ENCODE measurements around the gene SLC24A5.

The SLC24A5 gene

DNA sequence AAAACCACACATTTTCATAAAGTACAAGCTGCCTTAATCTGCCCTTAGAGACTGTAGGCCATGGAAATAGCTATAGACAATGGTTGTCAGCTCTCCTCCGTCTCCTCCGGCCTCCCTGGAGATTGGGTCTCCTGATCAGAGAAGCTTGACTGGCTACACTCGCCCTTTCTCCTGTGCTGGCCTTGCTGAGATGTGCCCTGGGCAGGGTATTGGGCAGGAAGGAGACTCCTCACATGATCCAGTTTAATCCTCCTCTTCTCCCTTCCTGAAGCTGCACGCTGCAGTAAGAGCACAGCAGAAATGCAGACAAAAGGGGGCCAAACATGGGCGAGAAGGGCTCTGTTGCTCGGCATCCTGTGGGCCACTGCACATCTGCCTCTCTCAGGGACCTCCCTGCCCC is at the start of gene SLC24A5:
TSS of gene SLC24A5 (plus strand) at position 246 of the 400 bp plus-strand sequence. CDS start at position 301, 55 bp downstream.
- no peak for DNase-seq
- in situ Hi-C loops (cut with MboI; ENCODE audit: low pct_unique_long_range_greater_than_20kb, low sequenced_read_pairs), result no loop called here

DNA sequence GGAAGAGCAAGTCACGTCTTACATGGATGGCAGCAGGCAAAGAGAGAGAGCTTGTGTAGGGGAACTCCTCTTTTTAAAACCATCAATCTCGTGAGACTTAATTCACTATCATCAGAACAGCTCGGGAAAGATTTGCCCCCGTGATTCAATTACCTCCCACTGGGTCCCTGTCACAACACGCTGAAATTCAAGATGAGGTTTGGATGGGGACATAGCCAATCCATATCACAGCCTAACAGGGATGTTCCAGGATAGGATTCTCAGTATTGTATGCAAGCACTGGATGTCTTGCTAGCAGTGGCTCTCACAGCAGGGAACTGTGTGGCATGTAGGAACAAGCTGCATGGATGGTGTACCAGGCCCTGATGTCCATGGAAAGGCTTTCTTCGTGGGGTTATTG is 47.8 kb upstream of the SLC24A5 start:
- no peak for DNase-seq
- in situ Hi-C loops (cut with MboI; ENCODE audit: low pct_unique_long_range_greater_than_20kb, low sequenced_read_pairs), result no loop called here

DNA sequence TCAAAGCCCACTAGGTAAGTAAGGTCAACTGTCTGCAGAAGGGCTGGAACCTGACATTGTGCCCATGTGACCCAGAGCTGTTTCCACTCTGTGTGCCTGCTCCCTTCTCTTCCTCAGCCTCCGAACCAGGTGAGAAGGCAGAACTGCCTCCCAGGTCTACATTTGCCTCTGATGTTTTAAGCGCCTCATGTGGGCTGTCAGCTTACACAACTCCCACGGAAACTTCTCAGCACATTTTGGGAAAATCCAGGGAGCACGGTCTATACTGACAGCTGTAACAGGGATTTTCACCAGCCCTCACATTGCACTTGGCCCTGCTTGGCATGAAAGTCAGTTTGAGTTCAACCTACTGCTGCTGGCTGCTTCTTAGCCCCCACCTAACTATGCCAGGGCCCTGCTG is 46.9 kb upstream of the SLC24A5 start:
- DNase-seq, result no peak
- in situ Hi-C loops (cut with MboI; ENCODE audit: low pct_unique_long_range_greater_than_20kb, low sequenced_read_pairs), result no loop called here

DNA sequence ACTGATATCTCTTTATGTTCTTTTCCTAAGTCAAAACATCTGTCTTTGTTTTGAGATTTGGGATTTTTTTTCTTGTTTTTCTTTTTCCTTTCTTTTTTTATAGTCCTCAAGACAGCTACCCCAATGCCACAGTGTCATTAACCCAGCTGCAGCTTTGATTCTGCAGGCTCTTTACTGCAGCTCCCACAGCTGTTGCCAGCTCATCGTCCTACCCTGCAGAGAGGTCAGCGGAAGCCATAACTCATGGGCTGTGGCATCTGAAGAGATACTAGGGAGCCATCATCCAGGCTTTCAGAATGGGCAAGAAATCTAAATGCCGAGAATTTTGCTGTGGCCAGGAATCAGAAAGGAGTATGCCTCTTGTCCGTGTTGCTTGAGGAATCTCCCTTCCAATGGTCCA is 44.3 kb upstream of the SLC24A5 start:
- no peak for DNase-seq
- in situ Hi-C loops (cut with MboI; ENCODE audit: low pct_unique_long_range_greater_than_20kb, low sequenced_read_pairs), result no loop called here

DNA sequence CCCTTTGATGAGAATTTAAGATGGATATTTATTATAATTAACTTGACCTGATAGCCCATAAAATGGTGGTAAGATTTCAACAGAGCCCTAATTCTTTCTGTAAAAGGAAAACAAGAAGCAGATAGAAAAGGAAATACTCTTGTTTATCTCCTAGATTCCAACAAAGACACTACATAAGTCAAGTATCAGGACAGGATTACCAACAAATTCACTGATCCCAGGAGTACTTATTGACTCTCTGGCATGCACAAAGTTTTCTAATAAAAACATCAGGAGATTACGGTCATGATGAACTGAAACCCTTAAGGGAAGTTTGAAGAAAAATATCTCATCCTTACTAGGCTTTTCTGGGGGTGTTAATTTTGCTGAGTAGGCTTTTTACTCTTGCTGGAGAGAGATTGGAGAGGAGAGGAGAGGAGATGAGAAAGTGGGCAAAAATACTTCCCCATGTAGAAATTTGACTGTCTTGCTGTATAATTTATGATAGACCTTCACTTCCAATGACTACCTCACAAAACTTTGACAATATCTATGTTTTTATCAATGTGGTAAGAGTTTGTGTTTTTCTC is 43.1 kb upstream of the SLC24A5 start:
- DNase-seq, result no peak
- in situ Hi-C loops (cut with MboI; ENCODE audit: low pct_unique_long_range_greater_than_20kb, low sequenced_read_pairs), result no loop called here

DNA sequence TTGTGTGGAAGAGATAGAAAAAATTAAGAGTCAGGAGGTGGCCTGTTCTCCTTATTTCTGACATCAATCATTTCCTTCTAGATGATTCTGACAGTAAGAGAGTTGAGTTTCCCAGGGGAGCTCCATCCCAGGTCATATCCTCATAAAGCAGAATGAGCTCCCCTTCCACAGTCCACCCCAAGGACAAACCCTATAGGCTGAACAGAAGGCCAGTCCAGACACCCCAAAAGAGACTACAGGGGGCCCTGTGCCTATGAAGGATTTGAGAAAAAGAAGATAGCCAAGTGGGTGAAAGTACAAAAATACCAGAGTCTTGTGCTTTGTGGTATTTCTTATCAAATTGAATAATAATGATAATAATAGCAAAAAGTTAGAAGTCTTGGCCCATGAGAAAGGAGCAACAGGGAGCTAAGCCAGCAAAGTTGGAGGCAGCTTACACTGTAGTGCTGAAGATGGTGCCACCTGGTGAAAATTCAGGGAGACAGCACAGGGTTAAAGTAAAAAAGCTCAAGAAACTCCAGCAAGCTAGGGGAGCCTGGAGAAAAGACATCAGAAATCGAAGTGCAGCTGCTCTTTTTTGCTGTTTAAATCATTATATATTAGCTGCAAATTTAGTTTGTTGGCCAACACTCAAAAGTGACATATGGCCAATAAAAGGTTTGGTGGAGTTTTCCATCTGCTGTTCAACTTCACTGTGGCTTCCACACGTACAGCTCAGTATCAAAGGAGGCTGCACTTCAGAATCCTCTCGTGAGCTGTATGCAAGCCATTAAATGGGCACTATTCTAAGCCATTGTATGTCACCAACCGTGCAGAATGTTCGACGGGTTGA is 35.8 kb upstream of the SLC24A5 start:
- in situ Hi-C loops (cut with MboI; ENCODE audit: low pct_unique_long_range_greater_than_20kb, low sequenced_read_pairs), result no loop called here
- DNase-seq, result peak; percentile 16

DNA sequence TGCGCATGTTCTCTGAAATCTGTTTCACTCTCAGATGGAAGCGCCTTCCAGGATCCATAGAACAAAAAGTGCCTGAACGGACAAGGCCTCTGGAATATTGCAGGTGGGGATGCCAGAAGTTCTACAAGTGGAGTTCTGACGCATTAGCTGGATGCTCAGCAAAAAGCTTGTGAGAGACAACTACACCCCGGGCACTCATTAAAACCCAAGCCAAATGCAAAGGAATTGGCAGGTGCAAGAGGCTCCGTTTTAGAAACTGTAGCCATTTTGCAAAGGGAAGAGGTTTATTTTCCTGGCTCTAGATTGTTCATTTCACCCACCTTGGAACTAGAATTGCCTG is 35.2 kb upstream of the SLC24A5 start:
- in situ Hi-C loops (cut with MboI; ENCODE audit: low pct_unique_long_range_greater_than_20kb, low sequenced_read_pairs), result no loop called here
- DNase-seq, result no peak

DNA sequence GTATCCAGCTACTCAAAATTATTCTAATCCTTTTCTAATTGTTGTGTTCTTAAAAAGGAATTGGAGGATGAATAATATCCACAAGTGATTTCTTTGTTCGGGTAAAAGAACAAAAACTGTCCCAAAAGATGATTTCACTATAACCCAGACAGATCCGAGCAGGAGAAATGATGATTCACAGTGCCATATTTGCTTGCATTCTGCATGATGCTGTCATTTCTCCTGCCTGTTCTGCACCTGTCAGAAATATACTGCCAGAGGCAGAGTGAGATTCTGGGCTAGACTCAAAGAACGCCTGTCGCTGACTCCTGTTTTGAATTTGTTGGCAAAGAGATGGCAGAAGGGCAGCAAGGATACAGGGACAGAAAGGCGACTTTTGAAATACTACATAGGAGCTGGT is 34.7 kb upstream of the SLC24A5 start:
- no peak for DNase-seq
- in situ Hi-C loops (cut with MboI; ENCODE audit: low pct_unique_long_range_greater_than_20kb, low sequenced_read_pairs), result no loop called here

DNA sequence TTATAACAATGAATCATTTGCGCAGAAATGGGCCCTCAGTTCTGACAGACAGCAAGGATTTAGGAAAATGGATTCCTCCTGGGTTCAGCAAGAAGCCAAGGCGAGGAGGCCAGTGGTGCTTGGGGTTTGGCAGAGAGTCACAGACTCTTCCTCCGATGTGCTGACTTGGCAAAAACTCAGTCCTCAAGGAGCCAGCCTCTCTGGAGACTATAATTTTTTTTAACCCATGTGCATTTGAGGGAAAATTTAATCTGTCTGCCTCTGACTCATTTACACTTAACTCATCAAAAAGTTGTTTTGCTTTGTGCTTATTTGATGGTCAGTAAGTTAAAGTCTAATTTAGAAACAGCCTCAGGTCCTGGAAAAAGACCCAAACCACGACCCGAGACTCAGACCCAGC is 34.2 kb upstream of the SLC24A5 start:
- no peak for DNase-seq
- in situ Hi-C loops (cut with MboI; ENCODE audit: low pct_unique_long_range_greater_than_20kb, low sequenced_read_pairs), result no loop called here

DNA sequence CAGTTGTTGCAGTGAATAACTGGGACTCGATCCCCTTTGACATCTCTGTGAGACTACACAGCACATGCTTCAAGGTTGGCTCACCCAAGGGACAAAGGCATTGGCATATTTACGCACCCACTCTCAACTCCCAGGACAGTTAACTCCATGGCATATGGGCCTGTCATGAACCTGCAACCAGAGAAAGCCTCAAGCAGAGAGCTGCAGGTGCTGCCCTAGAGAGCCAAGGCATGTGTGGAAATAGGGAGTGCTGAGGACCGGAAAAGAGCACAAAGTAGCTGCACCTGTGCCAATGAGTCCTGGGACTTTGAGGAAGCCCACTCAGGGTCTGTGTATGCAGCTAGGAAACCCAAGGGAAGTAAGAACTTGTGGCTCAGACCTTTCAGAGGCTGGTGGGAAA is 32.9 kb upstream of the SLC24A5 start:
- in situ Hi-C loops (cut with MboI; ENCODE audit: low pct_unique_long_range_greater_than_20kb, low sequenced_read_pairs), result no loop called here
- DNase-seq, result no peak

DNA sequence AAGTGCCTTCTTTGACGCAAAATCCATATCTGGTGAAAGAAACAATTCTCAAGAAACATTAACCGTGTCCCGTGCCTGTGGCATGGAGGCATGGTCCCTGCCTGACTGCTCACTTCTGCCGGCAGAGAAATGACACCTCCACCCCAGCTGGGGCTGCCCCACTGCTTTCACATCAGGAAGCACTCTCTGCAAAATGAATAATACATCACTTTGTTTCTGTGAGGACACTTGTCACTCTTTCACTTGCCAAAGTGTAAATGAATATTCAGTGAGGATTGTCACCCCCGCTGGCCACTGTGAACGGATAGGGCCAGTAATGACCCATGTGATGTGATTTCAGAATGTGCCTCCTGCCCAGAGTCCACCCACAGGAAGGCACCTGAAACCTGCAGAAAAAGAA is 31.1 kb upstream of the SLC24A5 start:
- DNase-seq, result no peak
- in situ Hi-C loops (cut with MboI; ENCODE audit: low pct_unique_long_range_greater_than_20kb, low sequenced_read_pairs), result no loop called here

DNA sequence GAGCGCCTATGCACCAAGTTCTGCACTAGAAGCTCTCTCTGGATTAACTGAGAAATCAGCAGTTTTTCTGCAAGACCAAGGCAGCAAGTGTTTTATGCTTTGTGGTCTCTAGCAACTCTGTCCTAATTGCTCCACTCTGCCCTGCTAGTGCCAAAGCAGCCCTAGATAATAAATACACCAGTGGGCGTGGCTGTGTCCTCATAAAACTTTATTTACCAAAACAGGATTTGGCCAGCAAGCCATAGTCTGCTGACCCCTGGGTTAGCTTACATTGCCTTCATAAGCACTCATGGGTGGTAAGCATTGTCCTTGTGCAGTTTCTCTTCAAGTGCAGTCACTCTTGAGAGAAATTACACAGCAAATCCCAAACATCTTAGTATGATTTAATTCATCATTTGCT is 30.7 kb upstream of the SLC24A5 start:
- DNase-seq, result no peak
- in situ Hi-C loops (cut with MboI; ENCODE audit: low pct_unique_long_range_greater_than_20kb, low sequenced_read_pairs), result no loop called here

DNA sequence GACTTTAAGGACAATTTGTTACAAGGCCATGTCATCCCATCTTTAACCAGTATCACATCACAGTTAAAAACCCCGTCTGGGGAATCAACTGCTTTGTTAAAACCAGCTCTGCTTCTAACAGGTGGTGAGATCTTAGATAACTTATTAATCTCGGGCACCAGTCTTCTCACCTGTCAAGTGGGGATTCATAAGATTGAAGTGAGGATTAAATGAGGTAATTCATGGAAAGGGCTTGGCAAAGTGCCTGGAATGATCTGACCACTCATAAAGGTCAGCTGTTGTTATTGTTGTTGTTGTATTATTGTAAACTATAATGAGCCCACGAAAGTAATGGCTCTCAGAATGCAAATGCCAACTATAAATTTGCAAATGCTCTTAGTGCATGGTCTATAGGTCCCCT is 30.1 kb upstream of the SLC24A5 start:
- DNase-seq, result no peak
- in situ Hi-C loops (cut with MboI; ENCODE audit: low pct_unique_long_range_greater_than_20kb, low sequenced_read_pairs), result no loop called here

DNA sequence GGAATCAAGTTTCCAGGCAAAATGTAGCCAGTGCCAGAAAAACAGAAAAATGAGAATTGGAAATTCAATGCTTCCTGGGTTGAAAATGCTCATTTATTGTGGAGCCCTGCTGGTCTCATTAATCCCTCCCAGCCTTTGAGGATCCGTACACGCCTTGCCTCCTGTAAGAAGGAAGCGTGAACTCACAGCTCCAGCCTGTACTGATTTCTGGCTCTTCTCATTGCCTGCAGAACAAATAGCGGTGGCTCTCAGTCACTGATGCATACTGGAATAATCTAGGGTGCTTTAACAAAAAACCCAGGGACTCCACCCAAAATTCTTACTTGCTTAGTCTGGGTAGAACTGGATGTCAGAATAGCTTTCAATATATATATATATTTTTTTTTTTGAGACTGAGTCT is 29.3 kb upstream of the SLC24A5 start:
- no peak for DNase-seq
- in situ Hi-C loops (cut with MboI; ENCODE audit: low pct_unique_long_range_greater_than_20kb, low sequenced_read_pairs), result no loop called here

DNA sequence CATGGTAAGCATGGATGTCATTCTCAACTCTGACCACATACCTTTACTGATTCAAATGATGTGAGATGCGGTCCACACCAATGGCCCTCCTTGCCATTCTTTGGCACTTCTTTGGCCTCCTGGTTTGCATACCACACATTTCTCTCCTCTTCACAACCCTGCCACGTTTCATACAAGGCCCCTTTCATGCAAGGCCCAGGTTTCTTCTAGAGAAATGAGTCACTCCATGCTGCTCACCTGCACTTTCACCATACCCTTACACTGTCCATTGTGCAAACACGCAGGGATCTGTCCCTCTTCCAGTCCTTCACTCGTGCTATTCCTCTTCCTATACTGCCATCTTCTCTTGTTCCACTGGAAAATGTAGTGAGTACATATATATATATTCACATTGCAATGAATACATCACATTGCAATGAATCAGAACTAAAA is 24.4 kb upstream of the SLC24A5 start:
- in situ Hi-C loops (cut with MboI; ENCODE audit: low pct_unique_long_range_greater_than_20kb, low sequenced_read_pairs), result no loop called here

DNA sequence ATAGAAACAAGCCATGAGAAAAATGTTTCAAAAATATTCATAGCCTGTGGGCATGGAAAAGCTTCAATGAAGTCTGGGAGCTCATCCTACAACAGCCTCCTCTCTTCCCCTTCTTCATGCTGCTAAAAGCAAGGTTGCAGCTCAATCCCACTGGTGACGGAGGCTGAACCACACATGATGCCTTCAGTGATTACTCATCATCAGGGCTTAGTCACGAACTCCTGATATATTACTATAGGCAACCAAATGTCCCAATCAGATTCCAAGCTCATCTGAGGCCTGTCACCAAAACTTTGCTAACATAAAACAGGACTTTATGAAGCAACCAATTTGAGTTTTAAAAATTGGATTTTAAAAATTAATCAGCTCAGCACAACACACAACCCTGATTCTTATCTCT is 24.0 kb upstream of the SLC24A5 start:
- DNase-seq, result no peak

More for the DNA sequence above, 24.4 kb upstream of the SLC24A5 start:
- DNase-seq, result no peak

DNA sequence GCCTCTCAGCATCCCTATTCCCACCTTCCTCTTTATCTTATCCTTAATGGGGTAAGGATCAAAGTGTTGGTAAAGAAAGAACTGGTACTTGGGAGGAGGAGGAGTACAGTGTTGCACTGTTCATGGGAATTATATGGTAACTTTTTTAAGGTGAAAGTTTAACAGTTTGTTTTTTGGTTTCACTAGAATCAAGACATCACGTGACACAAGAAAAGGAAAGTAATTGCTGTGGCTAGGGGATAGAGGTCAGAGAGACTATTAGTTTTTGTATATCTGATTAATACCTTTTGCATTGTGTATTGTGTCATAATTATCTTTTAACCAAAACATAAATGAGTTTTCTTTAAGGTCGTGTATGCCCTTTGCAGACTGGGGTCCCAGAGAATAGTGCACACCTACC is 23.5 kb upstream of the SLC24A5 start:
- DNase-seq, result no peak
- in situ Hi-C loops (cut with MboI; ENCODE audit: low pct_unique_long_range_greater_than_20kb, low sequenced_read_pairs), result no loop called here

More for the DNA sequence above, 24.0 kb upstream of the SLC24A5 start:
- in situ Hi-C loops (cut with MboI; ENCODE audit: low pct_unique_long_range_greater_than_20kb, low sequenced_read_pairs), result no loop called here

DNA sequence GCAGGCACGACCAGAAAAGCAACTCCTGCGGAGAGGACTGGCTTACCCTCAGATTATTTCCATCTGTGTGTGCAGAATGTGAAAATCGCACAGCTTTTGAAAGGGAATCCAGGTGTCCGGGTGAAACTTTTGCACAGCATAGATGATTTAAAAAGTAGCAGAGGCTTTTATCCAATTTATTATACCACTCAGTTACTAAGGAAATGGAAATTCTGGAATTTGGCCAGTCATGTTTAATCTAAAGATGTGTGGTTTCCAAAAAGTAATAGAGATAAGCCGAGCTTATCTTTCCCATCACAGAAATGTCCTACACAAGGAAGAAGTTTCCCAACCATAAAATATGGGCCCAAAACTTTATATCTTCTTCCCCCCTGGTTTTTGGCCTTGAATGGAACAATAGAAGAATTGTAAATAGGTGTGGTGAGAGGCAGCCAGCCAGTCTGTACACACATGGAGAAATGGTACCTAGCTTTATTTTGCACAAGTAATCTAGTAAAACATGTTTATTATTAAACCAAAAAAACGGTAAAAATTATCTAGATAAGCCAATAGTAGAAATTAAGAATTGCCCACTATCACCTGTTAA is 19.3 kb upstream of the SLC24A5 start:
- no peak for DNase-seq
- in situ Hi-C loops (cut with MboI; ENCODE audit: low pct_unique_long_range_greater_than_20kb, low sequenced_read_pairs), result no loop called here

DNA sequence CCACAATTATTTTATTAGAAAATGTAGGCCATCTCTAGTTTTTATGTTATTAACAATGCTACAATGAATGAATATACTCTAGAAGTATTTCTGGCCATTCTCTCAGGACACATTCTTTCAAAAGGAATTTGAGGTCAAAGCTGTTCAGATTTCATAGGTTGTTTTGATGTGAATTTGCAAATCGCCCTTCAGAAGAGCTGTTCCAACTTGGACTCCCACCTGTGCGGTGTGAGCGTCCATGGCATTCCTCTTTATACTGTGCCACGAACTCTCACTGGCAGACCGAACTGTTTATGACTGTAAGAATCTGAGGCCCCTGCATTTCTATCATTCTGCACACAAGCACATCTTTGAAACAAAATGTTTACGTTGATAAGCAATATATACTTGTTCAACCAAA is 18.6 kb upstream of the SLC24A5 start:
- DNase-seq, result no peak
- in situ Hi-C loops (cut with MboI; ENCODE audit: low pct_unique_long_range_greater_than_20kb, low sequenced_read_pairs), result no loop called here

DNA sequence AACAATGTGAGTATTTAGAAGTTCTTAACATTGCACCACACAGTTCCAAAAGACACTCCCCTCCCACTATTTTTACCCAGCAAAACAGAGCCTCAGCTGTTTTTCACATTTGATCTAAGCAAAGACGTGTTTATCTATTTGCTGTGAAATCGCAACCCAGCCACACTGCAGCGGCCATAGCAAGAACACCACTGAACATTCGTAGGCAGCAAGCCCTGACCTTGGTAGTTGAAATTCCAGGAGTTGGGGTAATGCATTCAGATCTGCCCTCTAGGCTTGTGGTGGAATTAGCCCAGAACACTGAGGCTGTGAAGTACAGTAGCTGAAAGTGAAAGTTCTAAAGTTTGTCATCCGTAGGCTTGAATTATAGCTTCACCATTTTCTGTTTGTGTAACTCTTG is 17.1 kb upstream of the SLC24A5 start:
- no peak for DNase-seq
- in situ Hi-C loops (cut with MboI; ENCODE audit: low pct_unique_long_range_greater_than_20kb, low sequenced_read_pairs), result no loop called here

DNA sequence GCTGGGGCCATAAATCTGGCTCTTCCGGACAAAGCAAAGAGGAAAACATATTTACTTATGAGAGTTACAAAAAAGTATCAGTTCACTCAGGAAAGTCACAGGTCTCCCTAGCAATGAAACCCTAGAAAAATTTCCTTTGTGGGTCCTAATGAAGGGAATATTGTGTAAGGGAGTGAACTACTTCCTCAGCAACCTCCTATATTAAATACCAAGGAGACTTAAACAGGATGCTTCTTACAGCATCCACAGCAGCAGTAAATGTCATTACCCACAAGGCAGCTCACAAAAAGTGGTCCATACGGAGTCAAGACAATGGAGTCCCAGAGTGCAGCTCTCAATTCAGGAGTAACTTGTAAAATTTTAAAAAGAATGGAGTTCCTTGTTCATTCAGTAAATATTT is 14.9 kb upstream of the SLC24A5 start:
- in situ Hi-C loops (cut with MboI; ENCODE audit: low pct_unique_long_range_greater_than_20kb, low sequenced_read_pairs), result no loop called here
- DNase-seq, result no peak

Data from KBM-7 (cell line).